Vagina (tissue), 2 donors: ENCODE data around the gene GALNT16. TPM values are rescaled to one million over a fixed set of nuclear protein-coding genes. Genes with fewer than 3 reads are reported as not detected.

Experiments
- DNase-seq, 2 donors: peaks; one replicate each; pipeline ENCODE4 v3.0.0-alpha.2; 2017; ENCODE audit errors: extremely low spot score in 2 of 2
- H3K27ac ChIP-seq: fragments of 200-600 bp; sonication (generic); one replicate; pipeline ENCODE4 v1.5.1; 2019
- H3K27me3 ChIP-seq: fragments of 200-600 bp; sonication (generic); one replicate; pipeline ENCODE4 v1.5.1; 2019
- H3K36me3 ChIP-seq, 2 donors: fragments of 200-600 bp; sonication (generic); one replicate each; pipeline ENCODE4 v1.5.1; 2017 to 2019
- H3K4me1 ChIP-seq: fragments of 200-600 bp; sonication (generic); one replicate; pipeline ENCODE4 v1.5.1; 2019
- H3K4me3 ChIP-seq, 2 donors: fragments of 200-600 bp; sonication (generic); 1 replicate in 1 of 2; 2 replicates in 1 of 2; pipeline ENCODE4 v1.5.1; 2016 to 2019
- H3K9me3 ChIP-seq: fragments of 200-600 bp; sonication (generic); one replicate; pipeline ENCODE4 v1.5.1; 2019
- POLR2A ChIP-seq, 2 donors: fragments of 450-650 bp; IDR thresholded peaks; one replicate each; pipeline ENCODE4 v1.6.1; 2017; ENCODE audit warnings: antibody characterized with exemption in 2 of 2, mild to moderate bottlenecking in 2 of 2, moderate library complexity in 2 of 2
- POLR2AphosphoS5 ChIP-seq, 2 donors: sonication (generic); formaldehyde crosslinking; IDR thresholded peaks; one replicate each; pipeline ENCODE4 v1.9.0; 2017; ENCODE audit warnings: antibody characterized with exemption in 2 of 2, mild to moderate bottlenecking in 2 of 2, low read depth in 1 of 2; ENCODE audit not compliant: insufficient read depth in 1 of 2
- intact Hi-C: fragments of 100-400 bp; cut with DNase I; formaldehyde crosslinking; loops from one replicate; pipeline ENCODE4 v1.15.1; 2023
- total RNA-seq: library from RNA; depleted of rRNA; stranded (reverse); fragments of >200 nt; gene quantifications from one replicate; pipeline ENCODE4 v1.2.3, GENCODE V29; 2016
- TF ChIP-seq, protein P1 (sequence below), 3 experiments: fragments of 450-650 bp in 2 of 3; fragments of 200-600 bp in 1 of 3; sonication (generic) in 1 of 3; IDR thresholded peaks; one replicate each; pipeline ENCODE4 v1.5.1; 2017 to 2019; ENCODE audit warnings: antibody characterized with exemption in 3 of 3, mild to moderate bottlenecking in 2 of 3, moderate library complexity in 2 of 3

GALNT16 gene
- total RNA-seq, 1 donor from 2014 or later = 5.2 TPM

DNA sequence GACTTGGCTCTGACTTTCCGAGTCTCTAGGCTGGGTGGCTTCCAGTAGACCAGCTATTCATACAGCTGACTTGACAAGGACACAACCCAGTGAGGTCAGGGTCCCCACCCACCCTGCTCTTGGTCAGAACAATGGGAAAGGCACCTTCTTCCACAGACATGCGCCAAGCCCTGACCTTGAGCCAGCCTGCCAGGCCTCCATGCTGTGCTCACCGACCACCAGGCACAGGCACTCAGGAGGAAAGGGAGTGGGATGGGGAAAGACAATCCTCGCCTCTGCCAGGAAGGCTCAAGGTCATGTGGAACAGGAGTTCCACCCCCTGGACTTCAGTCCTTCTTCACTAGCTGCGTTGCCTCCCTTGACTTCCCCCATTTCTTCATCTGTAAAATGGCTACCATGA, 31.4 kb downstream of the GALNT16 start:
- no peak overlapping the region for H3K27ac ChIP-seq
- no peaks in the 10 kb centered on the region for H3K27me3 ChIP-seq
- TF ChIP-seq POLR2AphosphoS5 (IDR thresholded peaks at IDR 0.05; ENCODE audit: insufficient read depth in 1 of 2, low read depth in 1 of 2) = no peak
- no peak for TF ChIP-seq POLR2A (IDR thresholded peaks at IDR 0.05)
- TF ChIP-seq, protein P1, sequence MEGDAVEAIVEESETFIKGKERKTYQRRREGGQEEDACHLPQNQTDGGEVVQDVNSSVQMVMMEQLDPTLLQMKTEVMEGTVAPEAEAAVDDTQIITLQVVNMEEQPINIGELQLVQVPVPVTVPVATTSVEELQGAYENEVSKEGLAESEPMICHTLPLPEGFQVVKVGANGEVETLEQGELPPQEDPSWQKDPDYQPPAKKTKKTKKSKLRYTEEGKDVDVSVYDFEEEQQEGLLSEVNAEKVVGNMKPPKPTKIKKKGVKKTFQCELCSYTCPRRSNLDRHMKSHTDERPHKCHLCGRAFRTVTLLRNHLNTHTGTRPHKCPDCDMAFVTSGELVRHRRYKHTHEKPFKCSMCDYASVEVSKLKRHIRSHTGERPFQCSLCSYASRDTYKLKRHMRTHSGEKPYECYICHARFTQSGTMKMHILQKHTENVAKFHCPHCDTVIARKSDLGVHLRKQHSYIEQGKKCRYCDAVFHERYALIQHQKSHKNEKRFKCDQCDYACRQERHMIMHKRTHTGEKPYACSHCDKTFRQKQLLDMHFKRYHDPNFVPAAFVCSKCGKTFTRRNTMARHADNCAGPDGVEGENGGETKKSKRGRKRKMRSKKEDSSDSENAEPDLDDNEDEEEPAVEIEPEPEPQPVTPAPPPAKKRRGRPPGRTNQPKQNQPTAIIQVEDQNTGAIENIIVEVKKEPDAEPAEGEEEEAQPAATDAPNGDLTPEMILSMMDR (IDR thresholded peaks at IDR 0.05) = no peak
- H3K4me3 ChIP-seq = no peak overlapping the region
- H3K4me1 ChIP-seq = peaks cover 11% of the 10 kb centered on the region
- H3K9me3 ChIP-seq = no peaks in the 10 kb centered on the region
- intact Hi-C loops = no loop called here
- H3K36me3 ChIP-seq = no peaks in the 10 kb centered on the region
- peak in 1 of 2 donors; percentile 14 for DNase-seq

DNA sequence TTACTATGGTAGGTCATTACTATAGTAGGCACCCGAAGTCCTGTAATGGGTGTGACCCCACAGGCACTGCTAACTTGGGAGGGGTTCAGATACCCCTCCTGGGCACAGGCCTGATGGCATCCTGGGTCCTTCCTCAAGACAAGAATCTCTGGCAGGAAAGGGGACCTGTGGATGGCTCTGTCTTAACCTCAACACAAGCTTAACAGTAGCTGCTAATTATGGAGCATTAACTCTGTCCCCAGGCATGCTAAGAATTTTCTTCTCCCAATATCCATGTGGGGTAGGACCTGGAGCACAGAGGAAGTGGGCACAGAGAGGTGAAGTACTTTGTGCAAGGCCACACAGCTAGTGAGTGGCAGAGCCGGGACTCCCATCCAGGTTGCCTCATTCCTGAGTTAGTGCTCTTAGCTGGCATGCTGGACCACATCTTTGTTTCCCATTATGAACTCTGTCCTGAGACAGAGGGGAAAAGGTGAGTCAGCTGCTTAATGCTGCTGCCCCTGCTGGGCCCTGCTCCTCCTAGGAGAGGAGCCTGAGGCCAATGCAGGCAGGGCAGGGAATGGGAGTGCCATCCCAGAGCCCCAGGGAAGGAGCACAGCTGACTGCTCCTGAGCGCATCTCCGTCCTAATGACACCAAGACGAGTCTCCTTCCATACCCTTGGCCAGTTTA, 32.1 kb downstream of the GALNT16 start:
- peaks cover 8% of the 10 kb centered on the region for H3K4me1 ChIP-seq
- H3K27me3 ChIP-seq = no peaks in the 10 kb centered on the region
- H3K36me3 ChIP-seq = no peaks in the 10 kb centered on the region
- no peaks in the 10 kb centered on the region for H3K9me3 ChIP-seq
- TF ChIP-seq POLR2AphosphoS5 (IDR thresholded peaks at IDR 0.05; ENCODE audit: insufficient read depth in 1 of 2, low read depth in 1 of 2) (no peak), POLR2A (IDR thresholded peaks at IDR 0.05) (no peak)
- TF ChIP-seq, protein P1 (IDR thresholded peaks at IDR 0.05) = no peak
- peak in 1 of 2 donors; percentile 67 for DNase-seq
- no peak overlapping the region for H3K4me3 ChIP-seq
- H3K27ac ChIP-seq = no peak overlapping the region
- intact Hi-C loops = no loop called here

DNA sequence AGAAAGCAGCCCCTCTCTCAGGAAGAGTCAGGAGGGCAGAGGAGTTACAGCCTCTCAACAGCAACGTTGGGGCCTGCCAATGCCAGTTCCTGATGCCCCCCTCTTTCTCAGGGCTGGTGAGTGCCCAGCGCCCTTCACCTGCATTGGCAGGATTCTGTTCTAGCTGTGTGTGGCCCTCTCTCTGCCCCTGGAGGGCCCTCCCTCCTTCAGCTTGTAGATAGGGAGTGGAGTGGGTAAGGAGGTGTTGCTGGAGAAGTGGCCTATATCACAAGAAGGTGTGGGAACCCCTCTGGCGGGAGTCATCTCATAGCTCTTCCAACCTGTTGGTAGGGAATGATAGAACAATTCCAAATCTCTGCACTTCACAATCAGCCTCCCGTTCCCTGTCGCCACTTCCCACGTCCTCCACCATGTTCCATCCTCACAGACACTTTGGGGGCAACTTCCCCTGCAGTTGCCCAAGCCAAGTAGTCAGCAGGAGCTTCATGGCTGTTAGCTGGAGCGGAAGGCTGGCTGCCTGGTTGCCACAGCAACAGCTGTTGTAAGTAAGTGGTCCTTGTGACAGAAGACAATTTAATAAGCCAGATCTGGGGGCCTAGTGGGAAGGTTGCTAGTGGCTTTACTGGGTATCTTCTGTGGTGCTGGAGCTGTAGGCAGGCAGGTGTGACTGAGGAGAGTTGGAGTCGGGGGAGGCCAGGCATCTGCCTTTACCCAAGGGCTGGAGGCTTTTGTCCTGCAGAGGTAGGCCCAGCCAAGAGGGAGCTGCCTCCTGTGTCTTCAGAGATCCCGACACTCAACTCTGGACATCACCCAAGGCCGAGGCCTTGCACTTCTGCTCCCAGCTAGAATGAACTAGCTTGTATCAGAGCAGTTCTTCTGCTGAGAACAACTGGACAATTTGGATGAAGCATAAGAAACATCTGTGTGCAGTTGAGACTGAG, 38.4 kb downstream of the GALNT16 start:
- H3K27ac ChIP-seq = no peak overlapping the region

DNA sequence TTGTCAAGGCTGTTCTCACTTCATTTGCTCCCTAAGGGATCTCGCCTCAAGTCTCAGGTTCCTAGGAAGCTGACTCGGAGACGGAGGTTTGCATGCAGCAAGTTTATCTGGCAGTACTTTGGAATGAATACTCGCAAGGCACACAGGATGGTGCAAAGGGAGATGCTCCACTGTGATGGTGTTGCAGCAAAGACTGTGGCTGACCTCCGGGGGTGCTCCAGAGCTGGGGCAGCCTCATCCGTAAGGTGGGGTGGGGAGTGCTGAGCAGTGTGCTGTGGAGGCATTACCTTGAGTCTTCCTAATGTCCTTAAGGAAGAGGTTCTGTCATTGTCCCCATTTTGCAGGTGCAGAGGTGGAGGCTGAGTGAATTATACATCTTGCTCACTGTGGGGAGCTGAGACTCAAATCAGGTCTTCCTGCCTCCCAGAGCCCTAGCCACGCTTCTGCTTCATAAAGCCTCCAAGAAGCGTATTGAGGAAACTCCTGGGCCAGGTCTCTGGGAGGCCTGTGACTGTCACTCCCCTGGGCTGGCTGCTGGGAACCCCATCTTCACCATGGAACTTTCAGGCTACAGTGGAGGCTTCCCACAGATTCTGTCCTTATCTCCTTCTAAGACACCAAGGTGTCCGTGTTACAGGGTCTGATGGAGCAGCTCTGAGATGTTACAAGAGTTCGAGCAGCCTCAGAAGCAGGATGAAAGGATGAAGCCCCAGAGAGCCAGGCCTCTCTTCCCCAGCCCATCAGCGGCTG, 39.5 kb downstream of the GALNT16 start:
- Histone ChIP-seq H3K9me3 (no peaks in the 10 kb centered on the region), H3K27ac (no peak overlapping the region), H3K4me3 (no peak overlapping the region), H3K36me3 (no peaks in the 10 kb centered on the region), H3K27me3 (no peaks in the 10 kb centered on the region), H3K4me1 (no peaks in the 10 kb centered on the region)
- DNase-seq = peak; percentile 65 to 79
- TF ChIP-seq, protein P1 (IDR thresholded peaks at IDR 0.05) = no peak
- no peak for TF ChIP-seq POLR2A (IDR thresholded peaks at IDR 0.05)
- intact Hi-C loops = no loop called here

More for the DNA sequence above, 38.4 kb downstream of the GALNT16 start:
- H3K9me3 ChIP-seq = no peaks in the 10 kb centered on the region
- intact Hi-C loops = no loop called here
- H3K36me3 ChIP-seq = no peaks in the 10 kb centered on the region
- no peak overlapping the region for H3K4me3 ChIP-seq
- TF ChIP-seq POLR2AphosphoS5 (IDR thresholded peaks at IDR 0.05; ENCODE audit: insufficient read depth in 1 of 2, low read depth in 1 of 2) (no peak), POLR2A (IDR thresholded peaks at IDR 0.05) (no peak)
- TF ChIP-seq, protein P1 (IDR thresholded peaks at IDR 0.05) = no peak
- H3K27me3 ChIP-seq = no peaks in the 10 kb centered on the region
- no peaks in the 10 kb centered on the region for H3K4me1 ChIP-seq
- DNase-seq = peak; percentile 77 to 82
